OCI-LY1 (cell line): Measurements from ENCODE around the gene EHMT2.

Source experiments
- H2AFZ ChIP-seq: fragments of 200-600 bp; sonication (generic), shearing (Covaris generic); 2 replicates; pipeline ENCODE4 v1.6.0; 2014; ENCODE audit warnings: antibody characterized with exemption, mild to moderate bottlenecking, low read length
- H3F3A ChIP-seq: fragments of 200-600 bp; sonication (generic), shearing (Covaris generic); 2 replicates; pipeline ENCODE4 v1.6.0; 2014; ENCODE audit warnings: mild to moderate bottlenecking, antibody characterized with exemption, low read length, moderate library complexity; ENCODE audit not compliant: insufficient read depth
- H3K27ac ChIP-seq: fragments of 200-600 bp; sonication (generic); 2 replicates; pipeline ENCODE4 v1.5.1; 2014; ENCODE audit warnings: low read length, mixed run types, mild to moderate bottlenecking, low read depth; ENCODE audit not compliant: poor library complexity, severe bottlenecking
- H3K27me3 ChIP-seq: fragments of 200-600 bp; sonication (generic); 2 replicates; pipeline ENCODE4 v1.6.0; 2014; ENCODE audit warnings: antibody characterized with exemption, mild to moderate bottlenecking, low read length, moderate library complexity; ENCODE audit not compliant: insufficient read depth
- H3K36me3 ChIP-seq: fragments of 200-600 bp; sonication (generic); 2 replicates; pipeline ENCODE4 v1.6.1; 2014; ENCODE audit warnings: mild to moderate bottlenecking, antibody characterized with exemption, low read length, moderate library complexity, mixed read lengths; ENCODE audit not compliant: insufficient read depth
- H3K4me1 ChIP-seq: fragments of 200-600 bp; sonication (generic); 2 replicates; pipeline ENCODE4 v1.5.1; 2014; ENCODE audit warnings: mild to moderate bottlenecking, low read length, moderate library complexity; ENCODE audit not compliant: insufficient read depth, severe bottlenecking
- H3K4me2 ChIP-seq: fragments of 200-600 bp; sonication (generic), shearing (Covaris generic); 2 replicates; pipeline ENCODE4 v1.6.1; 2014; ENCODE audit warnings: low read length
- H3K4me3 ChIP-seq: fragments of 200-600 bp; sonication (generic); 2 replicates; pipeline ENCODE4 v1.5.1; 2014; ENCODE audit warnings: low read length, low read depth, mild to moderate bottlenecking, mixed read lengths; ENCODE audit not compliant: poor library complexity, severe bottlenecking
- H3K79me2 ChIP-seq: fragments of 200-600 bp; shearing (Covaris generic); 2 replicates; pipeline ENCODE4 v1.6.1; 2016; ENCODE audit warnings: mixed run types, low read length, mixed read lengths; ENCODE audit not compliant: insufficient read depth
- H3K9ac ChIP-seq: fragments of 200-600 bp; sonication (generic), shearing (Covaris generic); 2 replicates; pipeline ENCODE4 v1.6.1; 2014; ENCODE audit warnings: mild to moderate bottlenecking, low read length, mixed read lengths
- H3K9me2 ChIP-seq: fragments of 200-600 bp; sonication (generic), shearing (Covaris generic); 2 replicates; pipeline ENCODE4 v1.6.1; 2014; ENCODE audit warnings: low read depth, mild to moderate bottlenecking, low read length, mixed read lengths
- H3K9me3 ChIP-seq: fragments of 200-600 bp; shearing (Covaris generic); 2 replicates; pipeline ENCODE4 v1.6.1; 2014; ENCODE audit warnings: low read length, mixed read lengths
- H4K20me1 ChIP-seq: fragments of 200-600 bp; sonication (generic), shearing (Covaris generic); 2 replicates; pipeline ENCODE4 v1.6.0; 2016; ENCODE audit warnings: mild to moderate bottlenecking, low read length; ENCODE audit not compliant: insufficient read depth
- CTCF ChIP-seq: fragments of 200-600 bp; sonication (generic), shearing (Covaris generic); IDR thresholded peaks from 2 replicates; pipeline ENCODE4 v1.5.1; 2017; ENCODE audit warnings: mild to moderate bottlenecking, antibody characterized with exemption, low read length, moderate library complexity, mixed read lengths
- EZH2 ChIP-seq: fragments of 200-600 bp; sonication (generic), shearing (Covaris generic); IDR thresholded peaks from 2 replicates; pipeline ENCODE4 v1.8.0; 2017; ENCODE audit warnings: borderline replicate concordance, mixed run types, mild to moderate bottlenecking, antibody characterized with exemption, low read length, moderate library complexity, mixed read lengths

EHMT2 gene

GRCh38 chr6:31901953-31902643 lies 4.6 kb upstream of the EHMT2 start, which contains the start of gene ZBTB12:
Gene ZBTB12, minus strand, starts transcription at chr6:31902086. Its CDS starts 781 bp downstream, at chr6:31901305.
- Histone ChIP-seq H3K79me2 (no peaks in the 10 kb centered on the region), H3K4me2 (peak within 1 kb of the TSS; percentile 74), H4K20me1 (no peaks in the 10 kb centered on the region), H3K9me2 (no peaks in the 10 kb centered on the region), H3K9me3 (no peaks in the 10 kb centered on the region), H3K4me3 (peak within 1 kb of the TSS; percentile 61), H3K27ac (peak within 1 kb of the TSS; percentile 42), H2AFZ (no peak within 1 kb of the TSS), H3K36me3 (no peaks in the 10 kb centered on the region), H3K27me3 (no peaks in the 10 kb centered on the region), H3F3A (no peaks in the 10 kb centered on the region), H3K4me1 (peaks cover 35% of the 10 kb centered on the region), H3K9ac (peak within 1 kb of the TSS; percentile 60)
- no peak for TF ChIP-seq EZH2

- TF ChIP-seq CTCF = no peak
- no peak for TF ChIP-seq EZH2
- Histone ChIP-seq H3K4me2 (peak overlapping the region; percentile 74), H3K27me3 (no peaks in the 10 kb centered on the region), H3K4me1 (peaks cover 40% of the 10 kb centered on the region), H3K4me3 (peak overlapping the region; percentile 61), H3F3A (no peaks in the 10 kb centered on the region), H3K9me3 (no peaks in the 10 kb centered on the region), H3K79me2 (no peaks in the 10 kb centered on the region), H3K27ac (peak overlapping the region; percentile 42), H3K36me3 (no peaks in the 10 kb centered on the region), H2AFZ (no peak overlapping the region), H4K20me1 (no peaks in the 10 kb centered on the region), H3K9ac (peak overlapping the region; percentile 60), H3K9me2 (no peaks in the 10 kb centered on the region)
Measured at GRCh38 chr6:31901415-31901952, 4.0 kb upstream of the EHMT2 start.

- H3F3A ChIP-seq = no peaks in the 10 kb centered on the region
- H3K27ac ChIP-seq = peak overlapping the region; percentile 42
- no peaks in the 10 kb centered on the region for H4K20me1 ChIP-seq
- no peaks in the 10 kb centered on the region for H3K27me3 ChIP-seq
- peaks cover 2% of the 10 kb centered on the region; the same call in 1 of the 2 replicates for H3K36me3 ChIP-seq
- H2AFZ ChIP-seq = no peak overlapping the region
- TF ChIP-seq CTCF (no peak), EZH2 (no peak)
- H3K4me1 ChIP-seq = peaks cover 45% of the 10 kb centered on the region
- no peaks in the 10 kb centered on the region for H3K9me3 ChIP-seq
- H3K9ac ChIP-seq = peak overlapping the region; percentile 60
- peak overlapping the region; percentile 74 for H3K4me2 ChIP-seq
- H3K9me2 ChIP-seq = no peaks in the 10 kb centered on the region
- peak overlapping the region; percentile 61 for H3K4me3 ChIP-seq
- H3K79me2 ChIP-seq = no peaks in the 10 kb centered on the region
Measured at GRCh38 chr6:31900917-31901414, 3.5 kb upstream of the EHMT2 start.
